NCI-H2227 (cell line): ENCODE measurements around the gene SEMA3F.

Experiments used
- DNase-seq: peaks from one replicate; lab custom pipeline; 2025; ENCODE audit not compliant: unreplicated experiment; lab: John Stamatoyannopoulos, UW

The SEMA3F gene

GRCh38 chr3:50132421-50133282 lies 22.5 kb upstream of the SEMA3F start:
- peak; percentile 22 for DNase-seq

- DNase-seq: no peak
Measured at GRCh38 chr3:50133283-50133615, 21.9 kb upstream of the SEMA3F start.

- no peak for DNase-seq
Measured at GRCh38 chr3:50134367-50134766, 20.8 kb upstream of the SEMA3F start.

- no peak for DNase-seq
Measured at GRCh38 chr3:50135964-50136363, 19.2 kb upstream of the SEMA3F start.

- no peak for DNase-seq
Measured at GRCh38 chr3:50136714-50137405, 18.3 kb upstream of the SEMA3F start.

GRCh38 chr3:50137531-50137930 lies 17.6 kb upstream of the SEMA3F start:
- no peak for DNase-seq

- peak; percentile 62 for DNase-seq
Measured at GRCh38 chr3:50138266-50139200, 16.6 kb upstream of the SEMA3F start.

GRCh38 chr3:50139308-50139707 lies 15.8 kb upstream of the SEMA3F start:
- no peak for DNase-seq

GRCh38 chr3:50139718-50140423 lies 15.3 kb upstream of the SEMA3F start:
- DNase-seq: no peak

GRCh38 chr3:50140990-50141389 lies 14.1 kb upstream of the SEMA3F start:
- no peak for DNase-seq

- DNase-seq: no peak
Measured at GRCh38 chr3:50146316-50146901, 8.7 kb upstream of the SEMA3F start.

GRCh38 chr3:50147016-50147415 lies 8.1 kb upstream of the SEMA3F start:
- DNase-seq: no peak

- DNase-seq: no peak
Measured at GRCh38 chr3:50147447-50147846, 7.7 kb upstream of the SEMA3F start.

GRCh38 chr3:50147861-50148260 lies 7.3 kb upstream of the SEMA3F start:
- DNase-seq: no peak

GRCh38 chr3:50150404-50150750 lies 4.7 kb upstream of the SEMA3F start:
- DNase-seq: no peak

- no peak for DNase-seq
Measured at GRCh38 chr3:50150863-50151686, 4.0 kb upstream of the SEMA3F start.

- no peak for DNase-seq
Measured at GRCh38 chr3:50151728-50152127, 3.4 kb upstream of the SEMA3F start.

- DNase-seq: no peak
Measured at GRCh38 chr3:50153782-50154475, 1.2 kb upstream of the SEMA3F start.

- DNase-seq: peak; percentile 47
Measured at GRCh38 chr3:50154476-50154839, 666 bp upstream of the SEMA3F start.
